Endothelial cell of umbilical vein (primary cell): ENCODE measurements around the gene TSTD1. TPM values are rescaled to one million over a fixed set of nuclear protein-coding genes. Genes with fewer than 3 reads are reported as not detected.

Experiments used
- BruUV-seq: library from RNA; stranded (reverse); fragments of 400-500 nt; replicated peaks from 2 replicates; lab custom pipeline; 2021; lab: Mats Ljungman, UMichigan
- CTCF ChIA-PET: fragments of 300-600, 350-600 bp; sonication (Branson Sonifier 250); formaldehyde crosslinking; loops from one replicate; lab custom pipeline; 2021; ENCODE audit warnings: antibody characterized with exemption, inconsistent platforms; lab: Charles Lee
- POLR2A ChIA-PET: fragments of 300-600, 350-600 bp; sonication (Branson Sonifier 250); formaldehyde crosslinking; loops from one replicate; lab custom pipeline; 2021; ENCODE audit warnings: antibody characterized with exemption, inconsistent platforms; lab: Charles Lee
- DNase-seq: peaks from one replicate; pipeline ENCODE4 v3.0.0-alpha.2; 2011; ENCODE audit warnings: low read depth, low spot score
- FAIRE-seq: peaks from 2 replicates; lab custom pipeline; 2011; peaks lifted over from hg19 to GRCh38; lab: Jason Lieb, UNC
- H2AFZ ChIP-seq: 2 replicates; pipeline ENCODE4 v1.6.0; 2012; ENCODE audit warnings: low read depth, low read length, control low read depth, inconsistent platforms
- H3K27ac ChIP-seq: 2 replicates; pipeline ENCODE4 v1.5.1; 2011; ENCODE audit warnings: low read depth, mild to moderate bottlenecking, control low read depth, low read length, moderate library complexity; ENCODE audit not compliant: insufficient read depth
- H3K27me3 ChIP-seq, 2 experiments: 2 replicates each; pipeline versions ENCODE4 v1.6.0 to v1.6.1; 2011; ENCODE audit warnings: low read length in 2 of 2, mixed read lengths in 1 of 2; ENCODE audit not compliant: control insufficient read depth in 2 of 2, insufficient read depth in 2 of 2
- H3K36me3 ChIP-seq, 2 experiments: 2 replicates in 1 of 2; 3 replicates in 1 of 2; pipeline ENCODE4 v1.5.1; 2011; ENCODE audit warnings: low read length in 2 of 2, mild to moderate bottlenecking in 1 of 2, moderate library complexity in 1 of 2; ENCODE audit not compliant: control insufficient read depth in 2 of 2, insufficient read depth in 2 of 2; ENCODE audit errors: extremely low read depth in 1 of 2
- H3K4me1 ChIP-seq: 3 replicates; pipeline ENCODE4 v1.5.1; 2011; ENCODE audit warnings: mild to moderate bottlenecking, low read length; ENCODE audit not compliant: control insufficient read depth, insufficient read depth; ENCODE audit errors: extremely low read depth
- H3K4me2 ChIP-seq: 2 replicates; pipeline ENCODE4 v1.6.1; 2011; ENCODE audit warnings: low read length, control low read depth, mixed read lengths; ENCODE audit not compliant: insufficient read depth
- H3K4me3 ChIP-seq, 3 experiments: fragments of 200-600 bp in 1 of 3; sonication (generic), shearing (Covaris generic) in 1 of 3; replicated peaks in 1 of 3; 2 replicates each; pipeline ENCODE4 v1.5.1; 2011 to 2016; ENCODE audit warnings: control low read depth in 3 of 3, low read length in 3 of 3, mild to moderate bottlenecking in 2 of 3, inconsistent platforms in 1 of 3, low read depth in 1 of 3, moderate library complexity in 1 of 3; ENCODE audit not compliant: insufficient read depth in 1 of 3
- H3K79me2 ChIP-seq: 2 replicates; pipeline ENCODE4 v1.6.0; 2012; ENCODE audit warnings: low read length, inconsistent platforms; ENCODE audit not compliant: control insufficient read depth, insufficient read depth
- H3K9ac ChIP-seq: replicated peaks from 2 replicates; pipeline ENCODE3; 2011; ENCODE audit warnings: low read length, control low read depth; ENCODE audit not compliant: insufficient read depth; ENCODE audit errors: extremely low read depth
- H3K9me1 ChIP-seq: replicated peaks from 3 replicates; pipeline ENCODE4 v1.6.0; 2011; ENCODE audit warnings: mild to moderate bottlenecking, low read length; ENCODE audit not compliant: control insufficient read depth, insufficient read depth; ENCODE audit errors: extremely low read depth
- H3K9me3 ChIP-seq: replicated peaks from 2 replicates; pipeline ENCODE4 v1.5.1; 2012; ENCODE audit warnings: low read length, inconsistent platforms; ENCODE audit not compliant: control insufficient read depth, insufficient read depth
- H4K20me1 ChIP-seq: replicated peaks from 2 replicates; pipeline ENCODE3; 2011; ENCODE audit warnings: mild to moderate bottlenecking, low read length; ENCODE audit not compliant: control insufficient read depth, insufficient read depth; ENCODE audit errors: extremely low read depth
- CTCF ChIP-seq, 2 donors: IDR thresholded peaks; 1 replicate in 1 of 2; 2 replicates in 1 of 2; pipeline ENCODE4 v1.5.1; 2011; ENCODE audit warnings: low read length in 2 of 2, mild to moderate bottlenecking in 2 of 2, moderate library complexity in 2 of 2, control low read depth in 1 of 2, inconsistent platforms in 1 of 2, low read depth in 1 of 2; ENCODE audit not compliant: insufficient read depth in 1 of 2; ENCODE audit errors: extremely low read depth in 1 of 2
- EZH2 ChIP-seq: IDR thresholded peaks from 2 replicates; pipeline ENCODE4 v1.6.1; 2012; ENCODE audit warnings: borderline replicate concordance, low read depth, mild to moderate bottlenecking, moderate library complexity, low read length, inconsistent platforms; ENCODE audit not compliant: severe bottlenecking
- FOS ChIP-seq: IDR thresholded peaks from 2 replicates; pipeline ENCODE4 v1.6.1; 2011; ENCODE audit warnings: mild to moderate bottlenecking, low read length, moderate library complexity, borderline replicate concordance; ENCODE audit not compliant: insufficient read depth
- GATA2 ChIP-seq: IDR thresholded peaks from 2 replicates; pipeline ENCODE4 v1.7.0; 2011; ENCODE audit warnings: low read depth, mild to moderate bottlenecking, moderate library complexity, mixed read lengths, low read length; ENCODE audit not compliant: insufficient read length, insufficient read depth
- JUN ChIP-seq: IDR thresholded peaks from 2 replicates; pipeline ENCODE4 v1.6.1; 2011; ENCODE audit warnings: borderline replicate concordance, low read depth; ENCODE audit not compliant: insufficient read length, insufficient read depth
- MAX ChIP-seq: IDR thresholded peaks from 2 replicates; pipeline ENCODE4 v1.6.1; 2011; ENCODE audit not compliant: insufficient read depth, insufficient read length
- MYC ChIP-seq: IDR thresholded peaks from one replicate; pipeline ENCODE4 v1.6.1; 2011; ENCODE audit warnings: mild to moderate bottlenecking, low read depth, low read length
- POLR2A ChIP-seq: IDR thresholded peaks from 2 replicates; pipeline ENCODE4 v1.6.1; 2012; ENCODE audit warnings: low read depth, mild to moderate bottlenecking, control low read depth, low read length
- POLR2AphosphoS5 ChIP-seq: IDR thresholded peaks from 2 replicates; pipeline ENCODE4 v1.6.1; 2012; ENCODE audit warnings: low read depth, mild to moderate bottlenecking, control low read depth, low read length, moderate library complexity; ENCODE audit not compliant: insufficient read depth
- dilution Hi-C: fragments of 300-500 bp; cut with MboI; formaldehyde crosslinking; loops from one replicate; pipeline ENCODE4 v1.15.0; 2019; ENCODE audit warnings: low sequenced_read_pairs; ENCODE audit not compliant: extremely low pct_ligation_motif_present
- intact Hi-C: fragments of 100-400 bp; cut with micrococcal nuclease; formaldehyde crosslinking; loops from one replicate; pipeline ENCODE4 v1.10.0; 2022
- polyA plus RNA-seq, 4 experiments: library from polyadenylated mRNA; depleted of rRNA in 3 of 4; stranded (reverse) in 3 of 4; unstranded in 1 of 4; fragments of >200 nt; gene quantifications; 2 replicates each; pipeline versions ENCODE4 v1.2.1 to v1.2.3, GENCODE V29; 2011 to 2012; ENCODE audit warnings: missing spikeins in 1 of 4
- total RNA-seq: library from RNA; stranded (reverse); gene quantifications from 2 replicates; pipeline ENCODE4 v1.2.3, GENCODE V29; 2021

Gene TSTD1
- total and polyA plus RNA-seq, 2 donors (not counting 3 experiments of a cell fraction or from before 2014, with no cell fraction given), result 8.9 to 39.1 TPM

- H3K4me3 ChIP-seq, result no peak overlapping the region
- ChIA-PET POLR2A (no interaction called here), CTCF (no interaction called here)
- no peaks in the 10 kb centered on the region for H3K9me1 ChIP-seq
- BruUV-seq, result no TSS peak
- no peak overlapping the region for H3K27ac ChIP-seq
- peaks cover 9% of the 10 kb centered on the region for H3K4me1 ChIP-seq
- FAIRE-seq, result no peak
- no peak overlapping the region for H2AFZ ChIP-seq
- H3K4me2 ChIP-seq, result no peak overlapping the region
- H4K20me1 ChIP-seq, result no peaks in the 10 kb centered on the region
- intact Hi-C loops (no loop called here), dilution Hi-C loops (no loop called here)
- no peaks in the 10 kb centered on the region for H3K36me3 ChIP-seq
- DNase-seq, result no peak
- H3K27me3 ChIP-seq, result no peaks in the 10 kb centered on the region
- H3K9me3 ChIP-seq, result no peaks in the 10 kb centered on the region
- H3K9ac ChIP-seq, result no peak overlapping the region
- TF ChIP-seq FOS, result no peak
- TF ChIP-seq POLR2AphosphoS5, result no peak
- TF ChIP-seq MYC, result no peak
- no peak for TF ChIP-seq MAX
- no peak for TF ChIP-seq GATA2
- no peak for TF ChIP-seq CTCF (IDR thresholded peaks at IDR 0.05; ENCODE audit: extremely low read depth in 1 of 2, insufficient read depth in 1 of 2, low read depth in 1 of 2, low read length in 2 of 2)
- TF ChIP-seq POLR2A, result no peak
- no peak for TF ChIP-seq JUN
- no peak for TF ChIP-seq EZH2
- peaks cover 11% of the 10 kb centered on the region for H3K79me2 ChIP-seq
These were observed 10.4 kb upstream of the TSTD1 start for GRCh38 chr1:161048949-161049722.
